HepG2 (cell line): ENCODE data around the gene THSD1. TPM values are rescaled to one million over a fixed set of nuclear protein-coding genes. Genes with fewer than 3 reads are reported as not detected.

ENCODE experiments used
- ESRRA ChIP-seq: sonication (generic); formaldehyde crosslinking; IDR thresholded peaks from 2 replicates; pipeline ENCODE4 v1.5.1; 2020; ENCODE audit warnings: mild to moderate bottlenecking, low read depth, missing genetic modification reagents
- GABPA ChIP-seq, 2 experiments: IDR thresholded peaks; 2 replicates each; pipeline ENCODE4 v1.6.1; 2011 to 2016; ENCODE audit warnings: low read depth in 2 of 2, low read length in 1 of 2, missing biosample characterization in 1 of 2, missing genetic modification characterization in 1 of 2
- JUND ChIP-seq: sonication (generic); formaldehyde crosslinking; IDR thresholded peaks from 2 replicates; pipeline ENCODE4 v1.8.0; 2022; ENCODE audit warnings: mild to moderate bottlenecking, missing genetic modification reagents
- RCOR2 ChIP-seq: IDR thresholded peaks from 2 replicates; pipeline ENCODE4 v1.6.1; 2016; ENCODE audit warnings: missing biosample characterization, missing genetic modification reagents
- RELA ChIP-seq: sonication (generic); formaldehyde crosslinking; IDR thresholded peaks from 2 replicates; pipeline ENCODE4 v1.4.0; 2020; ENCODE audit warnings: missing genetic modification reagents
- TP53 ChIP-seq: sonication (generic); formaldehyde crosslinking; conservative IDR thresholded peaks from 2 replicates; pipeline ENCODE4 v1.4.0; 2020; ENCODE audit warnings: missing genetic modification reagents
- ZNF546 ChIP-seq: sonication (generic); formaldehyde crosslinking; conservative IDR thresholded peaks from 2 replicates; pipeline ENCODE4 v1.8.1; 2023; ENCODE audit warnings: mild to moderate bottlenecking, missing genetic modification reagents
- ZNF83 ChIP-seq: sonication (generic); formaldehyde crosslinking; IDR thresholded peaks from 2 replicates; pipeline ENCODE4 v1.4.0; 2020; ENCODE audit warnings: missing genetic modification reagents, mild to moderate bottlenecking, borderline replicate concordance
- polyA plus RNA-seq, 8 experiments: library from polyadenylated mRNA; depleted of rRNA in 3 of 8; stranded (reverse) in 7 of 8; unstranded in 1 of 8; fragments of >200 nt; fragmentation: Illumina TruSeq in 4 of 8; extraction: Trizol in 4 of 8; gene quantifications; 2 replicates each; pipeline versions ENCODE4 v1.2.1 to v1.2.3, GENCODE V29; 2011 to 2016; ENCODE audit warnings: low read depth in 4 of 8, missing spikeins in 1 of 8, mixed read lengths in 1 of 8; ENCODE audit not compliant: insufficient read depth in 1 of 8
- total RNA-seq, 5 experiments: library from RNA; depleted of rRNA; stranded (reverse); fragments of >200 nt; fragmentation: Illumina TruSeq; extraction: Trizol; gene quantifications; 2 replicates each; pipeline ENCODE4 v1.2.3, GENCODE V29; 2016; ENCODE audit warnings: low read depth in 1 of 5
- TF ChIP-seq, protein P1 (sequence below): sonication (generic); formaldehyde crosslinking; IDR thresholded peaks from 2 replicates; pipeline ENCODE4 v1.8.0; 2022; ENCODE audit warnings: mild to moderate bottlenecking, missing genetic modification reagents, moderate library complexity
- TF ChIP-seq, protein P2 (sequence below): sonication (generic); formaldehyde crosslinking; IDR thresholded peaks from 2 replicates; pipeline ENCODE4 v1.5.1; 2020; ENCODE audit warnings: missing genetic modification reagents, mild to moderate bottlenecking, borderline replicate concordance
- TF ChIP-seq, protein P3 (sequence below): sonication (generic); formaldehyde crosslinking; IDR thresholded peaks from one replicate; pipeline ENCODE4 v1.5.1; 2020; ENCODE audit warnings: mild to moderate bottlenecking, missing genetic modification reagents; ENCODE audit errors: not compliant biosample characterization
- TF ChIP-seq, protein P4 (sequence below): sonication (generic); formaldehyde crosslinking; IDR thresholded peaks from 2 replicates; pipeline ENCODE4 v1.8.0; 2022; ENCODE audit warnings: mild to moderate bottlenecking, missing genetic modification reagents
- TF ChIP-seq, protein P5 (sequence below): sonication (generic); formaldehyde crosslinking; IDR thresholded peaks from 2 replicates; pipeline ENCODE4 v1.9.0; 2021; ENCODE audit warnings: missing genetic modification reagents, mild to moderate bottlenecking, borderline replicate concordance

THSD1 gene
- total and polyA plus RNA-seq, 2 of the 13 experiments (the other 11 are each of a cell fraction or from before 2014, with no cell fraction given), result 0.11 to 0.15 TPM

DNA sequence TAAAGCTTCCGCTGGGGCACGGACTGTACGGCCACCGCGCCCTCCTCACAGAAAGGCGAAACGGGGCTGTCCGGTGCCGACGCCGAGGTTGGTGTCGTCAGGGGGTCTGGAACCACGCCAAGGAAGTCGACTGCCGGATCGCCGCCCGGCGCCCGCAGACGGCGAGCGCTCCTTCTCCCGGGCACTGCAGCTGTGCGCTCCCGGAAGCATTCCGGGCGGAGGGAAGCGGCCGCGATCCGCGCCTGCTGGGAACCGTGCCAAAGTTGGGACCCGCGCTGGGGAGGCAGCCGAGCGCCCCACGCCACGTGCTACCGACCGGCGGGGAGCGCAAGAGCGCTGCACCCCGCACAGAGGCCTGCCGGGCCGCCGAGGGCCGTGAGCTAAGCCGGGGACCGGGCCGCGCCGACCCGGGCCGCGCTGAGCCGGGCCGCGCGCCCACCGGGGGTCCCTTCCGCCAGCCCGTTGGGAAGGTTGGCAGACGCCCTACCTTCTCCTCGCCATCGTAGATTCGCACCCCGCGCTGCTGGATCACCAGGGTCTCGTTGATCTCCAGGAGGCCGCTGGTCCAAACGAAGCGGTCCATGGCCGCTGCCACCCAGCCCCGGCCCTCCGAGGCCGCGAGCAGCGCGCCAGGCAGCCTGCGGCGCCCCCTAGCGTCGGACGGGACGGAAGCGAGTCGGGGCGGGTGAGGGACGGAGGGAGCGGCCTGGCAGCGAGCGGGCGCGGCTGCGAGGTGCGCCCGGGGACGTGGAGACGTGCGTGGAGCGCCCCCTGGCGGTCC lies 44.2 kb upstream of the THSD1 start, which contains the start of gene VPS36 (continued):
- TF ChIP-seq RCOR2 (CRISPR knock-in tag) (no peak), ESRRA (peak; percentile 77), GABPA (IDR thresholded peaks at IDR 0.05; ENCODE audit: low read depth, low read length) (no peak), GABPA (CRISPR knock-in tag; IDR thresholded peaks at IDR 0.05; ENCODE audit: low read depth) (peak; percentile 65; the same call in 1 of the 2 replicates), JUND (peak; percentile 15; the same call in 1 of the 2 replicates), TP53 (CRISPR knock-in tag) (0 out of 2 replicates have a peak, but pooled peaks have one; percentile 54), ZNF83 (peak; percentile 84; the same call in 1 of the 2 replicates), ZNF546 (CRISPR knock-in tag) (no peak), RELA (CRISPR knock-in tag) (peak; percentile 86)
- TF ChIP-seq, protein P1, sequence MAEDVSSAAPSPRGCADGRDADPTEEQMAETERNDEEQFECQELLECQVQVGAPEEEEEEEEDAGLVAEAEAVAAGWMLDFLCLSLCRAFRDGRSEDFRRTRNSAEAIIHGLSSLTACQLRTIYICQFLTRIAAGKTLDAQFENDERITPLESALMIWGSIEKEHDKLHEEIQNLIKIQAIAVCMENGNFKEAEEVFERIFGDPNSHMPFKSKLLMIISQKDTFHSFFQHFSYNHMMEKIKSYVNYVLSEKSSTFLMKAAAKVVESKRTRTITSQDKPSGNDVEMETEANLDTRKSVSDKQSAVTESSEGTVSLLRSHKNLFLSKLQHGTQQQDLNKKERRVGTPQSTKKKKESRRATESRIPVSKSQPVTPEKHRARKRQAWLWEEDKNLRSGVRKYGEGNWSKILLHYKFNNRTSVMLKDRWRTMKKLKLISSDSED (CRISPR knock-in tag), result peak; percentile 95
- TF ChIP-seq, protein P2, sequence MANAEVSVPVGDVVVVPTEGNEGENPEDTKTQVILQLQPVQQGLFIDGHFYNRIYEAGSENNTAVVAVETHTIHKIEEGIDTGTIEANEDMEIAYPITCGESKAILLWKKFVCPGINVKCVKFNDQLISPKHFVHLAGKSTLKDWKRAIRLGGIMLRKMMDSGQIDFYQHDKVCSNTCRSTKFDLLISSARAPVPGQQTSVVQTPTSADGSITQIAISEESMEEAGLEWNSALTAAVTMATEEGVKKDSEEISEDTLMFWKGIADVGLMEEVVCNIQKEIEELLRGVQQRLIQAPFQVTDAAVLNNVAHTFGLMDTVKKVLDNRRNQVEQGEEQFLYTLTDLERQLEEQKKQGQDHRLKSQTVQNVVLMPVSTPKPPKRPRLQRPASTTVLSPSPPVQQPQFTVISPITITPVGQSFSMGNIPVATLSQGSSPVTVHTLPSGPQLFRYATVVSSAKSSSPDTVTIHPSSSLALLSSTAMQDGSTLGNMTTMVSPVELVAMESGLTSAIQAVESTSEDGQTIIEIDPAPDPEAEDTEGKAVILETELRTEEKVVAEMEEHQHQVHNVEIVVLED (CRISPR knock-in tag), result peak; percentile 51
- TF ChIP-seq, protein P3, sequence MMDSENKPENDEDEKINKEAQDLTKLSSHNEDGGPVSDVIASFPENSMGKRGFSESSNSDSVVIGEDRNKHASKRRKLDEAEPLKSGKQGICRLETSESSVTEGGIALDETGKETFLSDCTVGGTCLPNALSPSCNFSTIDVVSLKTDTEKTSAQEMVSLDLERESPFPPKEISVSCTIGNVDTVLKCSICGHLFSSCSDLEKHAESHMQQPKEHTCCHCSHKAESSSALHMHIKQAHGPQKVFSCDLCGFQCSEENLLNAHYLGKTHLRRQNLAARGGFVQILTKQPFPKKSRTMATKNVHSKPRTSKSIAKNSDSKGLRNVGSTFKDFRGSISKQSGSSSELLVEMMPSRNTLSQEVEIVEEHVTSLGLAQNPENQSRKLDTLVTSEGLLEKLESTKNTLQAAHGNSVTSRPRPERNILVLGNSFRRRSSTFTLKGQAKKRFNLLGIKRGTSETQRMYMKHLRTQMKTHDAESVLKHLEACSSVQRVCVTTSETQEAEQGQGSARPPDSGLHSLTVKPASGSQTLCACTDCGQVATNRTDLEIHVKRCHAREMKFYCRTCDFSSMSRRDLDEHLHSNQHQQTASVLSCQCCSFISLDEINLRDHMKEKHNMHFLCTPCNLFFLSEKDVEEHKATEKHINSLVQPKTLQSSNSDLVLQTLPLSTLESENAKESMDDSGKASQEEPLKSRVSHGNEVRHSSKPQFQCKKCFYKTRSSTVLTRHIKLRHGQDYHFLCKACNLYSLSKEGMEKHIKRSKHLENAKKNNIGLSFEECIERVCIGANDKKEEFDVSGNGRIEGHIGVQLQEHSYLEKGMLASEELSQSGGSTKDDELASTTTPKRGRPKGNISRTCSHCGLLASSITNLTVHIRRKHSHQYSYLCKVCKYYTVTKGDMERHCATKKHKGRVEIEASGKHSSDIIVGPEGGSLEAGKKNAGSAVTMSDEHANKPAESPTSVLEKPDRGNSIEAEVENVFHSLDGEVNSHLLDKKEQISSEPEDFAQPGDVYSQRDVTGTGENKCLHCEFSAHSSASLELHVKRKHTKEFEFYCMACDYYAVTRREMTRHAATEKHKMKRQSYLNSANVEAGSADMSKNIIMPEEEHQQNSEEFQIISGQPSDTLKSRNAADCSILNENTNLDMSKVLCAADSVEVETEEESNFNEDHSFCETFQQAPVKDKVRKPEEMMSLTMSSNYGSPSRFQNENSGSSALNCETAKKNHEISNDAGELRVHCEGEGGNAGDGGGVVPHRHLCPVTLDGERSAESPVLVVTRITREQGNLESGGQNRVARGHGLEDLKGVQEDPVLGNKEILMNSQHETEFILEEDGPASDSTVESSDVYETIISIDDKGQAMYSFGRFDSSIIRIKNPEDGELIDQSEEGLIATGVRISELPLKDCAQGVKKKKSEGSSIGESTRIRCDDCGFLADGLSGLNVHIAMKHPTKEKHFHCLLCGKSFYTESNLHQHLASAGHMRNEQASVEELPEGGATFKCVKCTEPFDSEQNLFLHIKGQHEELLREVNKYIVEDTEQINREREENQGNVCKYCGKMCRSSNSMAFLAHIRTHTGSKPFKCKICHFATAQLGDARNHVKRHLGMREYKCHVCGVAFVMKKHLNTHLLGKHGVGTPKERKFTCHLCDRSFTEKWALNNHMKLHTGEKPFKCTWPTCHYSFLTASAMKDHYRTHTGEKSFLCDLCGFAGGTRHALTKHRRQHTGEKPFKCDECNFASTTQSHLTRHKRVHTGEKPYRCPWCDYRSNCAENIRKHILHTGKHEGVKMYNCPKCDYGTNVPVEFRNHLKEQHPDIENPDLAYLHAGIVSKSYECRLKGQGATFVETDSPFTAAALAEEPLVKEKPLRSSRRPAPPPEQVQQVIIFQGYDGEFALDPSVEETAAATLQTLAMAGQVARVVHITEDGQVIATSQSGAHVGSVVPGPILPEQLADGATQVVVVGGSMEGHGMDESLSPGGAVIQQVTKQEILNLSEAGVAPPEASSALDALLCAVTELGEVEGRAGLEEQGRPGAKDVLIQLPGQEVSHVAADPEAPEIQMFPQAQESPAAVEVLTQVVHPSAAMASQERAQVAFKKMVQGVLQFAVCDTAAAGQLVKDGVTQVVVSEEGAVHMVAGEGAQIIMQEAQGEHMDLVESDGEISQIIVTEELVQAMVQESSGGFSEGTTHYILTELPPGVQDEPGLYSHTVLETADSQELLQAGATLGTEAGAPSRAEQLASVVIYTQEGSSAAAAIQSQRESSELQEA (CRISPR knock-in tag), result peak; percentile 63
- TF ChIP-seq, protein P4, sequence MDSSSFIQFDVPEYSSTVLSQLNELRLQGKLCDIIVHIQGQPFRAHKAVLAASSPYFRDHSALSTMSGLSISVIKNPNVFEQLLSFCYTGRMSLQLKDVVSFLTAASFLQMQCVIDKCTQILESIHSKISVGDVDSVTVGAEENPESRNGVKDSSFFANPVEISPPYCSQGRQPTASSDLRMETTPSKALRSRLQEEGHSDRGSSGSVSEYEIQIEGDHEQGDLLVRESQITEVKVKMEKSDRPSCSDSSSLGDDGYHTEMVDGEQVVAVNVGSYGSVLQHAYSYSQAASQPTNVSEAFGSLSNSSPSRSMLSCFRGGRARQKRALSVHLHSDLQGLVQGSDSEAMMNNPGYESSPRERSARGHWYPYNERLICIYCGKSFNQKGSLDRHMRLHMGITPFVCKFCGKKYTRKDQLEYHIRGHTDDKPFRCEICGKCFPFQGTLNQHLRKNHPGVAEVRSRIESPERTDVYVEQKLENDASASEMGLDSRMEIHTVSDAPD (CRISPR knock-in tag), result no peak
- TF ChIP-seq, protein P5, sequence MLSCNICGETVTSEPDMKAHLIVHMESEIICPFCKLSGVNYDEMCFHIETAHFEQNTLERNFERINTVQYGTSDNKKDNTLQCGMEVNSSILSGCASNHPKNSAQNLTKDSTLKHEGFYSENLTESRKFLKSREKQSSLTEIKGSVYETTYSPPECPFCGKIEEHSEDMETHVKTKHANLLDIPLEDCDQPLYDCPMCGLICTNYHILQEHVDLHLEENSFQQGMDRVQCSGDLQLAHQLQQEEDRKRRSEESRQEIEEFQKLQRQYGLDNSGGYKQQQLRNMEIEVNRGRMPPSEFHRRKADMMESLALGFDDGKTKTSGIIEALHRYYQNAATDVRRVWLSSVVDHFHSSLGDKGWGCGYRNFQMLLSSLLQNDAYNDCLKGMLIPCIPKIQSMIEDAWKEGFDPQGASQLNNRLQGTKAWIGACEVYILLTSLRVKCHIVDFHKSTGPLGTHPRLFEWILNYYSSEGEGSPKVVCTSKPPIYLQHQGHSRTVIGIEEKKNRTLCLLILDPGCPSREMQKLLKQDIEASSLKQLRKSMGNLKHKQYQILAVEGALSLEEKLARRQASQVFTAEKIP, result no peak
